Measurements from ENCODE around the gene KLHL6.
"Not testable (repeated sequence)": the region's sequence is repeated elsewhere in the genome, so short reads cannot be mapped to it uniquely, and the experiment has no call there.

Gene KLHL6

DNA sequence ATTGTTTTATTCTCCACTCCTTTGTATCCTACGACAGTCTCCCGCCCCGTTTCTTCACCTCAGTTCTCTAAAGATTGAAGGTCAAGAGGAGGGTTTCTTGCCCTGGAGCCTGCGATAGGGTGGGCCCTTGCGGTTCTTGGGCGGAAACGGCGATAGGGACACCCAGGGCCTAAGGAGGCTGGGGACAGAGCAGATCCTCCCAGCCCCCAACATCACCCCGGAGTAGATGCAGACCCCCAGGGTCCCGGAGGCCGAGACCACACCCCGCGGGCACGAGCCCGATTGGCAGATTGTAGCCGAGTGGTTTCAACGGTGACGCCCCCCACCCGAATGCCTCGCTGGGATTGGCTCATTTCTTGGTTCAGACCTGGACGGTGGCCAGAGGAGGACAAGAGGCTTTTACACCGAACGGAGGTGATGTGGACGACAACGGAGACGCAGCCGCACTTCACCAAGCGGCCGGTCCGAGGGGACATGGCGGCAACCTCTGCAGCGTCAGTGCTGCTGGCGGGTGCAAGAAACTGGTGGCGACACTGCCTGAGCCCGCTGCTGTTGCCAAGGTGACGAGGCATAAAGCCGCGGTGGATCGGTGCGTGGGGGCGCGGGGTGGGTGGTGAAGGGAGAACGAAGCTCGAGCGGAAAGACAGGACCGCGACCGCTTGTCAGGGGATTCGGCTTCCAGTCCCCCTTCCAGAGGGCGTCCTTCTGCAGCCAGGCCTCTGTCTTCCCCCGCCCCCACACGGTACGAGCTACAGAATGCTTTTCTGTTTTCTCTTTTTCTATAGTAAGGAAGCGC lies 108.1 kb downstream of the KLHL6 start:
- H3K27me3 ChIP-seq, result no peaks in the 10 kb centered on the region
- peaks cover 21 to 28% (median 24%) of the 10 kb centered on the region in 11 experiments for H3K9me3 ChIP-seq (replicated peaks in 1 of 11)
- peak overlapping the region; percentile 67 to 84 (median 80) for H3K9ac ChIP-seq
- H3K4me3 ChIP-seq, result peak overlapping the region; percentile 74 to 89 (median 80)
- peak overlapping the region; percentile 65 to 90 (median 84) for H3K4me2 ChIP-seq
- H4K20me1 ChIP-seq, result no peaks in the 10 kb centered on the region; a peak in 1 of 22 replicates
- TF ChIP-seq Cebpa-rat (IDR thresholded peaks at IDR 0.05), result no peak
- peaks cover 4 to 12% (median 7%) of the 10 kb centered on the region in 11 experiments; a peak in 17 of 22 replicates for H3K36me3 ChIP-seq
- H3K4me1 ChIP-seq, result peaks cover 11 to 31% (median 21%) of the 10 kb centered on the region in 10 experiments
- peak overlapping the region; percentile 40 to 81 (median 68) for H3K27ac ChIP-seq

- no peaks in the 10 kb centered on the region for H3K27me3 ChIP-seq
- H3K27ac ChIP-seq, result peak overlapping the region in 10 of 11 experiments; percentile 58 to 81 (median 68); a peak in 18 of 22 replicates
- TF ChIP-seq Cebpa-rat (IDR thresholded peaks at IDR 0.05), result no peak
- H3K9me3 ChIP-seq (replicated peaks in 1 of 11), result peaks cover 21 to 30% (median 25%) of the 10 kb centered on the region in 11 experiments
- H3K4me1 ChIP-seq, result peaks cover 11 to 31% (median 21%) of the 10 kb centered on the region in 10 experiments
- H3K4me3 ChIP-seq, result peak overlapping the region; percentile 74 to 89 (median 80)
- H3K4me2 ChIP-seq, result peak overlapping the region; percentile 65 to 90 (median 84)
- H3K36me3 ChIP-seq, result peaks cover 0 to 6% (median 2%) of the 10 kb centered on the region in 11 experiments; a peak in 10 of 22 replicates
- H4K20me1 ChIP-seq, result no peaks in the 10 kb centered on the region; a peak in 1 of 22 replicates
- H3K9ac ChIP-seq, result peak overlapping the region; percentile 67 to 84 (median 80)
These were observed 108.7 kb downstream of the KLHL6 start for GRCh38 chr3:183446838-183447205.

DNA sequence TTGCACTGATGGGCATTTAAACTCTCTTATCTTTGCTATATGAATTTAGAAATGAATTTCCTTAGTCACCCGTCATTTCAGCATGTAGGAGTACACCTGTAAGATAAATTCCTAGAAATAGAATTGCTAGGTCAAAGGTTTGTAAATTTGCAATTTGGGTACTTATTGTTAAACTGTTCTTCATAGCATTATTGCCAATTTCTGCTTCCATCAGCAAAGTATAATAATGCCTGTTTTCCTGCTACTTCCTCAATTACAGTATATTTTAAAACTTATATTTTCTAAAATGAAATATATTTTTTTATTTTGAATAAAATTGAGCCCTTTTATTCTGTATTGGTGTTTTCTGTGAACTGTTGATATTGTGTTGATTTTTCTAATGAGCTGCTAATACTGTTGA lies 110.8 kb downstream of the KLHL6 start:
- H4K20me1 ChIP-seq, result no peaks in the 10 kb centered on the region; a peak in 1 of 22 replicates
- peaks cover 21 to 32% (median 26%) of the 10 kb centered on the region in 11 experiments for H3K9me3 ChIP-seq (replicated peaks in 1 of 11)
- no peak overlapping the region for H3K9ac ChIP-seq
- no peak overlapping the region for H3K27ac ChIP-seq
- no peaks in the 10 kb centered on the region for H3K27me3 ChIP-seq
- no peak overlapping the region for H3K4me3 ChIP-seq
- no peak overlapping the region for H3K4me2 ChIP-seq
- peaks cover 16 to 39% (median 19%) of the 10 kb centered on the region in 10 experiments for H3K4me1 ChIP-seq
- H3K36me3 ChIP-seq, result 0 out of 22 replicates have a peak, but pooled peaks cover 0 to 4% (median 0%) of the 10 kb centered on the region in 11 experiments
- TF ChIP-seq Cebpa-rat (IDR thresholded peaks at IDR 0.05), result no peak

DNA sequence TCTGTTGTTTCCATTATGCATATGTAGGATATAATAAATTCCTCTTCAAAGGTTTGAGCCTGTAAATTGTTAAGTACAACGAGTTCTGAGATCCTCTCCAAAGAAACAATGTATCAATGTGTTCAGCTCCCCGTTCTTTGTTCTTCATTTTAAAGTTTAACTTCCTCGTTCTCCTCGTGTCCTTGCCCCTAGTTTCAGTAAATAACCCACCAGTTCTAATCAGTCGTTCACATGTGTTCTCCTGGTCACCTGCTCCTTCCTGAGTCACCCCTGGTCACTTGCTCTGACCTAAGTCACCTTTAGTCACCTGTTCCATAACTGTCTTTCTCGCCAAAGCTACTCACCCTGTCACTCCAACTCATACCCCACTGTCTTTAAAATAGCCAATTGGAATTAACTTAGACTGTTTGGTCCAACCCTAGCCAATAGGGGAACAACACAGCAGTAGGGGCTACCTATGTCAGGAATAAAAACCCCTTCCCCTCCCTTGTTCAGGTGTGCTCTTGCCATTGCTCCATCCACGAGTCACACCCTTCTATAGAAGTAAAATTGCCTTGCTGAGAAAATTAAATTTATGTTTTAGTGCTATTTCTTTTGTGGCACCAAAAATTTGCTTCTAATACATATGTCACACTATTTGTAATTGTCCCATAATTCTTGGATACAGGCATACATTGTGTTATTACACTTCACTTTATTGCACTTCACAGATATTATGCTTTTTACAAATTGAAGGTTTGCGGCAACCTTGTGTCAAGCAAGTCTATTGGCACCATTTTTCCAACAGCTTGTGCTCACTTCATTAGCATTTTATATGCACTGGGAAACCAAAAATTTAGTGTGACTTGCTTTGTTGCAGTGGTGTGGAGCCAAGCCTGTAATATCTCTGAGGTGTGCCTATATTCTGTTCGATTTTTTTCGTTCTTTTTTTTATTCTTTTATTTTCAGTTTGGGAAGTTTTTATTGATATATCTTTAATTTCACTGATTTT lies 111.8 kb downstream of the KLHL6 start:
- H3K9ac ChIP-seq, result no peak overlapping the region
- no peak overlapping the region for H3K4me3 ChIP-seq
- H3K9me3 ChIP-seq (replicated peaks in 1 of 11), result peaks cover 21 to 32% (median 26%) of the 10 kb centered on the region in 11 experiments
- H3K4me2 ChIP-seq, result no peak overlapping the region
- 0 out of 22 replicates have a peak, but pooled peaks cover 0 to 4% (median 0%) of the 10 kb centered on the region in 11 experiments for H3K36me3 ChIP-seq
- H4K20me1 ChIP-seq, result no peaks in the 10 kb centered on the region
- TF ChIP-seq Cebpa-rat (IDR thresholded peaks at IDR 0.05), result no peak
- H3K4me1 ChIP-seq, result peaks cover 8 to 37% (median 9%) of the 10 kb centered on the region in 10 experiments
- no peak overlapping the region for H3K27ac ChIP-seq
- H3K27me3 ChIP-seq, result no peaks in the 10 kb centered on the region

DNA sequence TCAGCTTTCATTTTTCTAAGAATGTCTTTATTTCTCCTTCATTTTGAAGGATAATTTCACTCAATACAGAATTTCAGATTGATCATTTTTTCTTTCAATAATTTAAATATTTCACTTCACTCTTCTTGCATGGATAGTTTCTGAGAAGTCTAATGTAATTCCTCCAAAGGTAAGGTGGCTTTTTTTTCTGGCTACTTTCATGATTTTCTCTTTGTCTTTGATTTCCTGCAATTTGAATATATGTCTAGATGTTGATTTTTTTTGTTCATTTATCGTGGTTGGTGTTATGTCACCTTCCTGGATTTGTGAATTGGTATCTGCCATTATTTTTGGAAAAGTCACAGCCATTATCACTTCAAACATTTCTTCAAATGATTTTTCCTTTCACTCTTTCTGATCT lies 112.5 kb downstream of the KLHL6 start:
- Histone ChIP-seq H3K4me1 (peaks cover under 1 to 31% (median 2%) of the 10 kb centered on the region in 10 experiments; a peak in 15 of 20 replicates), H3K27ac (no peak overlapping the region), H3K27me3 (no peaks in the 10 kb centered on the region), H3K9me3 (replicated peaks in 1 of 11) (peaks cover 21 to 32% (median 26%) of the 10 kb centered on the region in 11 experiments), H3K36me3 (0 out of 22 replicates have a peak, but pooled peaks cover 0 to 4% (median 0%) of the 10 kb centered on the region in 11 experiments), H4K20me1 (no peaks in the 10 kb centered on the region), H3K4me2 (no peak overlapping the region), H3K4me3 (no peak overlapping the region), H3K9ac (no peak overlapping the region)
- no peak for TF ChIP-seq Cebpa-rat (IDR thresholded peaks at IDR 0.05)

GRCh38 chr3:183440521-183440920 lies 115.0 kb downstream of the KLHL6 start:
- H3K36me3 ChIP-seq, H4K20me1 ChIP-seq, H3K9ac ChIP-seq, H3K4me3 ChIP-seq, H3K27me3 ChIP-seq, H3K27ac ChIP-seq: not testable (repeated sequence)
- Histone ChIP-seq H3K4me1 (peaks cover 0 to 38% (median 5%) of the 10 kb centered on the region in 10 experiments; a peak in 11 of 20 replicates), H3K9me3 (replicated peaks in 1 of 11) (peaks cover 21 to 32% (median 26%) of the 10 kb centered on the region in 11 experiments), H3K4me2 (peak overlapping the region in 3 of 11 experiments; percentile 21 to 33 (median 31); a peak in 5 of 22 replicates)

GRCh38 chr3:183439515-183439914 lies 116.0 kb downstream of the KLHL6 start:
- Histone ChIP-seq H3K4me2 (peak overlapping the region in 4 of 11 experiments; percentile 22 to 57 (median 28); a peak in 5 of 22 replicates), H3K9ac (no peak overlapping the region), H3K36me3 (0 out of 22 replicates have a peak, but pooled peaks cover 0 to 4% (median 0%) of the 10 kb centered on the region in 11 experiments), H3K4me1 (peaks cover 0 to 40% (median 6%) of the 10 kb centered on the region in 10 experiments; a peak in 11 of 20 replicates), H3K27me3 (no peaks in the 10 kb centered on the region), H4K20me1 (no peaks in the 10 kb centered on the region), H3K4me3 (no peak overlapping the region), H3K9me3 (replicated peaks in 1 of 11) (peaks cover 19 to 26% (median 23%) of the 10 kb centered on the region in 11 experiments), H3K27ac (no peak overlapping the region)
- no peak for TF ChIP-seq Cebpa-rat (IDR thresholded peaks at IDR 0.05)

GRCh38 chr3:183438735-183439134 lies 116.8 kb downstream of the KLHL6 start:
- H4K20me1 ChIP-seq, result no peaks in the 10 kb centered on the region
- H3K27ac ChIP-seq, result no peak overlapping the region
- no peak for TF ChIP-seq Cebpa-rat (IDR thresholded peaks at IDR 0.05)
- H3K27me3 ChIP-seq, result no peaks in the 10 kb centered on the region
- peaks cover 11 to 19% (median 15%) of the 10 kb centered on the region in 11 experiments for H3K9me3 ChIP-seq (replicated peaks in 1 of 11)
- H3K36me3 ChIP-seq, result no peaks in the 10 kb centered on the region
- no peak overlapping the region for H3K4me3 ChIP-seq
- H3K4me2 ChIP-seq, result peak overlapping the region in 3 of 11 experiments; percentile 22 to 57 (median 29); a peak in 2 of 22 replicates
- H3K9ac ChIP-seq, result no peak overlapping the region
- H3K4me1 ChIP-seq, result peaks cover 0 to 40% (median 6%) of the 10 kb centered on the region in 10 experiments; a peak in 11 of 20 replicates

All from BLaER1 treated with 17β-estradiol and CSF1 and Interleukin-3, amounts not matched to agents 10 nM and 100 nM (cell line).